KMS-11 (cell line): Measurements from ENCODE around the gene SHISA5.

ENCODE experiments used
- H2AFZ ChIP-seq: fragments of 200-600 bp; sonication (generic); 2 replicates; pipeline ENCODE4 v1.6.1; 2016; ENCODE audit warnings: antibody characterized with exemption, mixed run types, low read depth
- H3K27ac ChIP-seq: fragments of 200-600 bp; sonication (generic); 2 replicates; pipeline ENCODE4 v1.6.1; 2016; ENCODE audit warnings: mild to moderate bottlenecking, mixed run types
- H3K27me3 ChIP-seq: fragments of 200-600 bp; sonication (generic); 2 replicates; pipeline ENCODE4 v1.6.1; 2017; ENCODE audit warnings: mild to moderate bottlenecking, low read depth, mixed run types, moderate library complexity; ENCODE audit not compliant: insufficient read depth
- H3K36me3 ChIP-seq: fragments of 200-600 bp; sonication (generic); 2 replicates; pipeline ENCODE4 v1.6.1; 2017; ENCODE audit warnings: mild to moderate bottlenecking, mixed run types; ENCODE audit not compliant: insufficient read depth
- H3K4me1 ChIP-seq: fragments of 200-600 bp; sonication (generic); 2 replicates; pipeline ENCODE4 v1.6.1; 2016; ENCODE audit warnings: mild to moderate bottlenecking, low read depth, mixed run types; ENCODE audit not compliant: poor library complexity, severe bottlenecking
- H3K4me2 ChIP-seq: fragments of 200-600 bp; sonication (generic); 2 replicates; pipeline ENCODE4 v1.7.0; 2016; ENCODE audit warnings: mild to moderate bottlenecking, mixed run types
- H3K4me3 ChIP-seq: fragments of 200-600 bp; sonication (generic); IDR thresholded peaks from 2 replicates; pipeline ENCODE4 v1.6.1; 2017; ENCODE audit warnings: low read depth, low read length, mixed read lengths; ENCODE audit not compliant: insufficient read depth
- H3K79me2 ChIP-seq: fragments of 200-600 bp; sonication (generic); 2 replicates; pipeline ENCODE4 v1.6.1; 2016; ENCODE audit warnings: low read depth, mixed run types; ENCODE audit not compliant: insufficient read depth
- H3K9ac ChIP-seq: fragments of 200-600 bp; sonication (generic); 2 replicates; pipeline ENCODE4 v1.6.1; 2016; ENCODE audit warnings: mild to moderate bottlenecking, mixed run types
- H4K20me1 ChIP-seq: fragments of 200-600 bp; sonication (generic); 2 replicates; pipeline ENCODE4 v1.6.1; 2016; ENCODE audit warnings: mild to moderate bottlenecking, mixed run types; ENCODE audit not compliant: insufficient read depth
- CTCF ChIP-seq: fragments of 200-600 bp; sonication (generic); conservative IDR thresholded peaks from 2 replicates; pipeline ENCODE4 v1.6.1; 2017; ENCODE audit warnings: low read depth, mild to moderate bottlenecking, antibody characterized with exemption, low read length, moderate library complexity, mixed read lengths

The SHISA5 gene

GRCh38 chr3:48446043-48446424, 57.9 kb downstream of the SHISA5 start:
- Histone ChIP-seq H4K20me1 (no peaks in the 10 kb centered on the region), H3K36me3 (no peaks in the 10 kb centered on the region), H3K9ac (peak overlapping the region; percentile 39; the same call in 1 of the 2 replicates), H3K4me1 (peaks cover 20% of the 10 kb centered on the region), H2AFZ (peak overlapping the region; percentile 69; the same call in 1 of the 2 replicates), H3K4me2 (peak overlapping the region; percentile 69), H3K79me2 (peaks cover 10% of the 10 kb centered on the region), H3K27me3 (no peaks in the 10 kb centered on the region), H3K27ac (no peak overlapping the region), H3K4me3 (no peak overlapping the region)
- no peak for TF ChIP-seq CTCF

GRCh38 chr3:48445277-48445882, 58.6 kb downstream of the SHISA5 start:
- no peak overlapping the region for H3K27ac ChIP-seq
- no peak for TF ChIP-seq CTCF
- H3K4me1 ChIP-seq, result peaks cover 20% of the 10 kb centered on the region
- H3K27me3 ChIP-seq, result no peaks in the 10 kb centered on the region
- peak overlapping the region; percentile 69; the same call in 1 of the 2 replicates for H3K4me2 ChIP-seq
- peak overlapping the region; percentile 69; the same call in 1 of the 2 replicates for H2AFZ ChIP-seq
- peaks cover 17% of the 10 kb centered on the region for H3K79me2 ChIP-seq
- H3K36me3 ChIP-seq, result no peaks in the 10 kb centered on the region
- no peak overlapping the region for H3K9ac ChIP-seq
- no peak overlapping the region for H3K4me3 ChIP-seq
- no peaks in the 10 kb centered on the region for H4K20me1 ChIP-seq

GRCh38 chr3:48441940-48442339, 62.0 kb downstream of the SHISA5 start:
- Histone ChIP-seq H3K4me2 (no peak overlapping the region), H3K27ac (no peak overlapping the region), H3K79me2 (peaks cover 19% of the 10 kb centered on the region), H3K4me3 (no peak overlapping the region), H3K27me3 (no peaks in the 10 kb centered on the region), H2AFZ (no peak overlapping the region), H4K20me1 (no peaks in the 10 kb centered on the region), H3K4me1 (peaks cover 9% of the 10 kb centered on the region), H3K36me3 (no peaks in the 10 kb centered on the region), H3K9ac (no peak overlapping the region)
- TF ChIP-seq CTCF, result no peak

GRCh38 chr3:48440590-48440958, 63.4 kb downstream of the SHISA5 start:
- Histone ChIP-seq H3K79me2 (peaks cover 19% of the 10 kb centered on the region), H3K4me3 (peak overlapping the region; percentile 66), H3K27me3 (no peaks in the 10 kb centered on the region), H2AFZ (peak overlapping the region; percentile 64; the same call in 1 of the 2 replicates), H3K36me3 (no peaks in the 10 kb centered on the region), H4K20me1 (no peaks in the 10 kb centered on the region), H3K9ac (peak overlapping the region; percentile 39; the same call in 1 of the 2 replicates), H3K4me2 (peak overlapping the region; percentile 71), H3K27ac (peak overlapping the region; percentile 40; the same call in 1 of the 2 replicates), H3K4me1 (peaks cover 16% of the 10 kb centered on the region)
- no peak for TF ChIP-seq CTCF
